Heart left ventricle (tissue), 13 donors: ENCODE measurements around the gene RAPGEF3.

Source experiments
- POLR2A ChIP-seq, 2 donors: fragments of 450-650 bp; IDR thresholded peaks; one replicate each; pipeline ENCODE4 v1.6.1; 2017; ENCODE audit warnings: antibody characterized with exemption in 2 of 2, mild to moderate bottlenecking in 2 of 2, moderate library complexity in 2 of 2
- TF ChIP-seq, protein P1 (sequence below), 12 donors: fragments of 200-600 bp; sonication (generic) in 4 of 12; IDR thresholded peaks; one replicate each; pipeline versions ENCODE4 v1.5.0 to v1.8.0; 2018 to 2022; ENCODE audit warnings: antibody characterized with exemption in 12 of 12, mild to moderate bottlenecking in 5 of 12
- donor health status: ischemic (EF 13 %, LVEDD 7.1; RV severe dilation, severe dysfunction).
- donor health status: DM: no; HTN: yes; CAD: no.
- donor health status: DM: no; HTN: no; CAD: no.
- donor health status: ischemic (EF 25% LVEDD 6.9; RV normal size, moderate dysfunction).
- donor health status: ischemic (EF 25% LVEDD 5.7; RV mildly dilated, moderate dysfunction).
- donor health status: ischemic (EF 35%, LVEDD 5.7; RV mildly dilated, moderate dysfunction).
- donor health status: nonischemic (EF 11% LVEDD 7.7; RV severe dilation, severe dysfunction).
- donor health status: DM: yes; HTN: yes; CAD: no.
- donor health status: PGD.
- donor health status: ischemic (EF 29% LVEDD 5.4; RV normal size, mild dysfunction).
- donor health status: nonischemic (EF 23%, LVEDD 6.1; RV moderate dilation, normal function).

DNA sequence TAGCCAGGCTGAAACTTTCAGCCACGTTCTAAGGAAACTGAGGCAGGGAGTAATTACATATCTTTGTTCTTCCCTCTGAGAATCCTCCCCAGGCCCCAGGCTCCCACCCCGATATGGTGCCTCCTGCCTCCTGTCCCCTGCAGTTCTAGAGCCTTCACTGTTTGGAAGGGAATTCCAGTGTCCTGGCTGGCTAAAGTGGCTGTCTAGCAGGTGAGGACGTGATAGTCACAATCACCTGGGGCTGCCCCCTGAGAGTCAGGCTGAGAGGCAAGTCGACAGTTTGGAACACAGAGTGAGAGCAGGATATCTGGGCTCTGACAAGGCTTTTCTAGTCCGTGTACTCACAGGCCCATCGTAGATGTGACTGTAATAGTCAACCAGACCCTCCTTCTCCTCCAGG lies 46.5 kb downstream of the RAPGEF3 start:
- TF ChIP-seq, protein P1, sequence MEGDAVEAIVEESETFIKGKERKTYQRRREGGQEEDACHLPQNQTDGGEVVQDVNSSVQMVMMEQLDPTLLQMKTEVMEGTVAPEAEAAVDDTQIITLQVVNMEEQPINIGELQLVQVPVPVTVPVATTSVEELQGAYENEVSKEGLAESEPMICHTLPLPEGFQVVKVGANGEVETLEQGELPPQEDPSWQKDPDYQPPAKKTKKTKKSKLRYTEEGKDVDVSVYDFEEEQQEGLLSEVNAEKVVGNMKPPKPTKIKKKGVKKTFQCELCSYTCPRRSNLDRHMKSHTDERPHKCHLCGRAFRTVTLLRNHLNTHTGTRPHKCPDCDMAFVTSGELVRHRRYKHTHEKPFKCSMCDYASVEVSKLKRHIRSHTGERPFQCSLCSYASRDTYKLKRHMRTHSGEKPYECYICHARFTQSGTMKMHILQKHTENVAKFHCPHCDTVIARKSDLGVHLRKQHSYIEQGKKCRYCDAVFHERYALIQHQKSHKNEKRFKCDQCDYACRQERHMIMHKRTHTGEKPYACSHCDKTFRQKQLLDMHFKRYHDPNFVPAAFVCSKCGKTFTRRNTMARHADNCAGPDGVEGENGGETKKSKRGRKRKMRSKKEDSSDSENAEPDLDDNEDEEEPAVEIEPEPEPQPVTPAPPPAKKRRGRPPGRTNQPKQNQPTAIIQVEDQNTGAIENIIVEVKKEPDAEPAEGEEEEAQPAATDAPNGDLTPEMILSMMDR (IDR thresholded peaks at IDR 0.05), result no peak
- no peak for TF ChIP-seq POLR2A (IDR thresholded peaks at IDR 0.05)
